ENCODE measurements around the gene PLAAT2. TPM values are rescaled to one million over a fixed set of nuclear protein-coding genes. Genes with fewer than 3 reads are reported as not detected.
A peak's percentile ranks its signal among the peaks of the same experiment; 100 is the strongest.
"Not testable (repeated sequence)": the region's sequence is repeated elsewhere in the genome, so short reads cannot be mapped to it uniquely, and the experiment has no call there.

PLAAT2 gene
- not detected in 2 replicates for total RNA-seq

GRCh38 chr11:63563201-63564055 lies at the start of gene PLAAT2:
PLAAT2 (minus strand) TSS chr11:63563379; CDS start chr11:63563324, 55 bp downstream.
- DNase-seq (ENCODE audit: low read depth in 2 of 2) = no peak

- DNase-seq (ENCODE audit: low read depth in 2 of 2) = no peak
Observed at GRCh38 chr11:63612181-63612580, 49.0 kb upstream of the PLAAT2 start.

GRCh38 chr11:63611395-63611747 lies 48.2 kb upstream of the PLAAT2 start:
- no peak for DNase-seq (ENCODE audit: low read depth in 2 of 2)

- peak in 1 of 2 donors; percentile 21 for DNase-seq (ENCODE audit: low read depth in 2 of 2)
Observed at GRCh38 chr11:63610604-63611394, 47.6 kb upstream of the PLAAT2 start.

GRCh38 chr11:63609971-63610580 lies 46.9 kb upstream of the PLAAT2 start:
- peak in 1 of 2 donors; percentile 49 for DNase-seq (ENCODE audit: low read depth in 2 of 2)

GRCh38 chr11:63609536-63609935 lies 46.4 kb upstream of the PLAAT2 start:
- DNase-seq (ENCODE audit: low read depth in 2 of 2) = peak in 1 of 2 donors; percentile 36

GRCh38 chr11:63608353-63609345 lies 45.5 kb upstream of the PLAAT2 start:
- peak; percentile 29 for DNase-seq (ENCODE audit: low read depth in 2 of 2)

GRCh38 chr11:63603180-63603518 lies 40.0 kb upstream of the PLAAT2 start:
- DNase-seq (ENCODE audit: low read depth in 2 of 2) = no peak

- not testable (repeated sequence) for DNase-seq (ENCODE audit: low read depth in 2 of 2)
Observed at GRCh38 chr11:63602290-63603179, 39.4 kb upstream of the PLAAT2 start.

- peak in 1 of 2 donors; percentile 22 for DNase-seq (ENCODE audit: low read depth in 2 of 2)
Observed at GRCh38 chr11:63599211-63600122, 36.3 kb upstream of the PLAAT2 start.

- no peak for DNase-seq (ENCODE audit: low read depth in 2 of 2)
Observed at GRCh38 chr11:63598556-63598955, 35.4 kb upstream of the PLAAT2 start.

GRCh38 chr11:63595296-63595695 lies 32.1 kb upstream of the PLAAT2 start:
- no peak for DNase-seq (ENCODE audit: low read depth in 2 of 2)

- DNase-seq (ENCODE audit: low read depth in 2 of 2) = peak; percentile 28 to 39
Observed at GRCh38 chr11:63592975-63593395, 29.8 kb upstream of the PLAAT2 start.

GRCh38 chr11:63590024-63590788 lies 27.0 kb upstream of the PLAAT2 start:
- DNase-seq (ENCODE audit: low read depth in 2 of 2) = no peak

GRCh38 chr11:63589000-63589399 lies 25.8 kb upstream of the PLAAT2 start:
- DNase-seq (ENCODE audit: low read depth in 2 of 2) = no peak

GRCh38 chr11:63586451-63587166 lies 23.4 kb upstream of the PLAAT2 start:
- DNase-seq (ENCODE audit: low read depth in 2 of 2) = no peak

GRCh38 chr11:63583357-63583677 lies 20.1 kb upstream of the PLAAT2 start:
- DNase-seq (ENCODE audit: low read depth in 2 of 2) = no peak

GRCh38 chr11:63581224-63581623 lies 18.0 kb upstream of the PLAAT2 start:
- DNase-seq (ENCODE audit: low read depth in 2 of 2) = not testable (repeated sequence)

Measured in lung microvascular endothelial cell (primary cell).